ENCODE data around the gene PLA2G2E.

The PLA2G2E gene

DNA sequence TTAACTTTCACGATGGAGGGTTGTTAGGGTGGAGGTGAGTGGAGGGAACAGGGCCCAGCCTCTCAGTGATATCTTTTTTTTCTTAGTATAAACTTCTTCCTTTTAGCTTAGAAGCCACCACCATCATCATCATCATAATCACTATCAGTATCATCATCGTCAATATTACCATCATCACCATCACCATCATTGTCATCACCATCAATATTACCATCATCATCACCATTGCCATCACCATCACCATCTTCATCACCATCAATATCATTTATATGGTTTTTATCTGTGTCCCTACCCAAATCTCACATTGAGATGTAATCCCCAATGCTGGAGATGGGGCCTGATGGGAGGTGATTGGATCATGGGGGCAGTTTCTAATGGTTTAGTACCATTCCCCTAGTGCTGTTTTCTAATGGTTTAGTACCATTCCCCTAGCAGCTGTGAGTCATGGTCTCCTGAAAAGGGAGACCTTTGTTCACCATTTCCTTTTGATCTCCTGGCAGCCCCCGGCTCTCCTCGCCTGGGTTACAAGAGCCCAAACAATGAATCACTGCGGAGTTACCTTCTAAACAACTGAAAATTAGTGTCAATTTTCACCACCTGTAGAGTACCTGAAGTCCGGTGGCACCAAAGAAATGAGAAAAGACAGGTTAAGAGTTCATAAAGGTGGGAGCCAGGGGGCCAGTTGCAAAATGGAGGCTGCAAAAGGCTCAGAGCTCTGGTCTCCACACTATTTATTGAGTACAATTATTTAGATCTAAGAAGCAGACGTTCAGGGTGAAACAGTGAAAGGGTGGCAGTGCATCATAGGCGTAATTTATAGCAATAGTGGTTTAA is 3.1 kb upstream of the PLA2G2E start:
- DNase-seq, result no peak

DNA sequence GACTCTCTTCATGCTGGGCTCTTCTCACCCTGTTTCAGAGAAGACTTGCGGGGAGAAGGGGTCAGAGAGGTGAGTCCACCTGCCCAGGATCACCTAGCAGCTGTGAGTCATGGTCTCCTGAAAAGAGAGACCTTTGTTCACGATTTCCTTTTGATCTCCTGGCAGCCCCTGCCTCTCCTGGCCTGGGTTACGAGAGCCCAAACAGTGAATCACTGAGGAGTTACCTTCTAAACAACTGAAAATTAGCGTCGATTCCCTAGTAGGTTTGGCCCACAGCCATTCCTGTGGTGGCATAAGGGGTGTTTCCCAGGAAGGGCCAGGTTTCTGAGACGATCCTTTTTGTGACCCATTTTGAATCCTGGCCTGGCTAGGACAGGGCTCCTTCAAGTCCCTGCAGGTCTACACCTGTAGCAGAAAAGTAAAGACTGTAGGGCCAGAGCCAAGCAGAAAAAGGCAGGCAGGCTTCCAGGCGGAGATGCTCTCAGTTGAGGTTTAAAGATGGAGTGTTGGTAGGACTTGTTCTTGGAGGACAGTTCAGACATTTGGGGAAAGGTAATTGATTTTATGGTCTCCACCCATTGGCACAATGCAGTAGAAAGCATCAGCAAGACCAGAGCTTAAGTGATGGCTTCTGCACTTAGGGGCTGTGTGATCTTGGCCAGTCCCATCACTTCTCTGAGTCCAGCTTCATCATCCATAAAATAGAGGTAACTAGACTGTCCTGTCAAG is 2.1 kb upstream of the PLA2G2E start:
- no peak for DNase-seq

DNA sequence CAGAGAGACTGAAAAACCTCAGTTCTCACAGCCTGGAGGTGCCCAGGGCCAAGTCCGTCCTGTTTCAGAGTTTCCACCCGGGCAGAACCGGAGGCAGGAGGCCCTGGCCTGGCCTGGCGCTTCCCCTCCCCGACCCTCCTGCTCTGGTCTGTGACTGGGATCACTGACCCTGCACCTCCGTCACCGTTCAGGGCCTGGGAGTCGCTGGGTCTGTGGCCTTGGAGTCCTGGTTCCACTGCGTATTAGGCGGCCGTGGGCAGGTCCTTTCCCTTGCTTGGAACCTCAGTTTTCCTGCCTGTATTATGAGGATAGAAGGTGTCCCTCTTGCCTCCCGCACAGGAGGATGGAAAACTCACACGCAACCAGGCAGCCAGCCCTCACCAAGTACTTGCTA is 533 bp upstream of the PLA2G2E start:
- DNase-seq, result no peak

DNA sequence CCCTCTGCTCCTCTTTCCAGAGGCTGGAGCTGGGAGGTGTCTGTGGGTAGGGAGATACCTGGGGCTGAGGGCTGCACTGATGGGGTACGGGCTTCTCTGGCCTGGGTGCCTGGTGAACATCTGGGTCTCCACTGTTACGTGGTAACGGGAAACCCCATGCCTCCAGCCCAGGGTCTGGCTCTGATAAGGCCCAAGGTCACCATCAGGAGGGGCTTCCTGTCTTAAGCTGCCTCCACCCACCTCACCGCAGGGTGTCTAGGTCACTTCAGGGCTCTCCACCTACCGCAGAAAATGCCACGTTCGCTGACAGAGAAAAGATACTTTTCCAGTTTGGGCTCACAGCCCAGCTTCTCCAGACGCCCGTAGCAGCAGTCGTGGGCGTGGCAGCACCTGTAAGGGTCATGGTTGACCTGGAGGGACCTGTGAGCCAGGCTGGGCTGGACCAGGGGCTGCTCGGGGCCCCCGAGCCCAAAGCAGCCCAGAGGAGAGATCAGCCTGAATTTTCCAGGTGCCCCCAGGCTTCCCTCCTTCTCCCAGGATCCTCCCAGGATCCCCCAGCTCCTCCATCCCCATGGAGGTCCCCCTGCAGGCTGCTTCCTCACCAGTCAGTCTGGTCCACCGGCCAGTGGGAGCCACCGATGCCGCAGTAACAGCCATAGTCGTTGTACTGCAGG is 1.3 kb downstream of the PLA2G2E start:
- no peak for DNase-seq

DNA sequence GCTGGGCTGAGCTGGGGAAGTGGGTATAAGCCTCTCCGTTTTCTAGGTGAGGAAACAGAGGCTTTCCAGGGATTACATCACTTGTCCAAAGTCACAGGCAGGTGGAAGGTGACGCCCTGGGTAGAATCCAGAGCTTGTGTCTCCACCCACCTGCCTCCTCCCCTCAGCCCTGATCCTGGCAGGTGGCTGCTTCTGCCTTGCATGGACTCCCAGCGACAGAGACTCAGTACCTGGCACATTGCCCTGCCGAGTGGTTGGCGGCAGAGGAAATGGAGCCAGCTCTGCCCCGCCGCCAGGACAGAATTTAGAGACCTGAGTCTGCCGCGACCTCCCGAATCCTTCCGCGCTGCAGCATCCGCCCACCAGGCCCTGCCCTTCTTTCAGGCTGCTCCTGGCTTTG is 2.1 kb downstream of the PLA2G2E start:
- DNase-seq, result no peak

DNA sequence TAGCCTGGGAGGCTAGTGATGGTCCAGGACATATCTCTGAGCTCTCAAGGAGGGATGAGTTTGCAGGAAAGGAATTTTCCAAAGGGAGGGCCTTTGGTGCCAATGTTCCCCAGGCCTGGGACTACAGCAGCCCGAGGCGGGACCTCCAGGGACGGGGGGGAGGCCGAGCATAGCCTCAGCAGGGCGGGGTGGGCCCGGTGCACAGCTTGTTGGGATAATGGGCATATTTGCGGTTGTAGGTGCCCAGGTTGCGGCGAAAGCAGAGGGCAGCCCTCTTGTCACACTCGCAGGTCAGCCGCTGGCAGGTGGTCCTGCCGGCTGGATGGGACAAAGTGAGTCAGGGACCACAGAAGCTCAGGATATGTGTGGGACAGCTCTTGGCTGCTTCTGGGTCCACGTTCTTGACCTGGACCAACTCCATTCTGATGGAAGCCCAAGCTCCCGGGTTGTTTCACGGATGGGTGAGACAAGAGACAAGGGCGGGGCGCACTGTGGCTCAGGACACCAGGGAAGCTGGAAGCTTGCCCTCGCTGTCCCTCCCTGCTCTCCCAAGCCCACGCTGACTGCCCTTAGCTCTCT is 3.2 kb downstream of the PLA2G2E start:
- DNase-seq, result no peak

DNA sequence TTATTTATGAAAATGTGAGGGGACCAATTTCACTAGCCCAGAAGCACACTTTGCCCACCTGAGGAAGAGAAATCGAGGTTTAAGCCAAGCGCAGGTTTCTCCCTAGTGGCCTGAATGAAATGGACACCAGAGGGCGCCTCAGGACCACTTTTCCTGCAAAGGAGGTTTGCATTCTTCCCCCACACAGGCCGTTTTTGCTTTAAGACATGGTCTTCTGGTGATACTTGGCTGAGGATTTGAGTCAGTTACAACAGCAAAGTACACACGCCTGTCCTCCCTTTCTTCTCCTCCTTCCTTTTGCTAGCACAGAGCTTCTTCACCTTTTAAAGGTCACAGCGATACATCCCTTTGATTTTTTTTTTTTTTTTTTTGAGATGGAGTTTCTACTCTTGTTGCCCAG is 5.4 kb downstream of the PLA2G2E start:
- peak; percentile 81 for DNase-seq

DNA sequence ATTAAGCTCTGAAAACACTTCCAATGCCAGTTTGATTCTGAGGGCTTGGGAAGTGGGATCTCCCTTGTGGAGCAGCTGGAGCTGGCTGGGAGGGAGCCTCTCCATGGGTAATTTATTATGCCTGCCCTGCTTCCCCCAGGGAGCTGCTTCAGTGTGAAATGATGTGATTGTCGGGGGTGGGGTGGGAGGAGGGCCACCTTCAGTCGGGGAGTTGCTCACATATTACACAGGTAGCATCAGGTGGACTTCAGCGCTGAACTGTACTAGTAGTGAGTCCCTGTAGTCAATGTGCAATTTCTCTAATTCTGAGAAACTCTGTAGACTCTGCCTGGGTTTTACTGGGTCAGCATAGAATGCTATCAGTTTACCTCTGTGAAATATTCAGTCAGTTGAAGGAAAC is 12.8 kb downstream of the PLA2G2E start:
- DNase-seq, result no peak

DNA sequence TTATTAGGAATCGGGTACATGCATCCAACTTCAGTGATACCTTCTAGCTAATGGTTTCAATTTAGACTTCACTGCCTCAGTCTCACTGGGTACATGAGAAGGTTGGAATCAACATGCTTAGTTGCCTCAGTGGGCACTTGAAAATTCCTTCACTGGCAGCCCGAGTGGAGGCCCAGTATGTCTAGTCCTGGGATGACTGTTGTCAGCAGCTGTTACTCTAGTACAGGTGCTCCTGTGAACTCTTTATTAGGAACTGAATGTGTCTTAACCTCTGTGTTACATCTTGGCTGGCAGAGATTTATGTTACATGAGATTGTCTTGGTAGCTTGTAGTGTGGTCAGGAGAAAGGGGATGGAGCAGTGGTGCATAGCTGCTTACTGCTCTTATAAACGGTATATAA is 13.4 kb downstream of the PLA2G2E start:
- DNase-seq, result no peak

DNA sequence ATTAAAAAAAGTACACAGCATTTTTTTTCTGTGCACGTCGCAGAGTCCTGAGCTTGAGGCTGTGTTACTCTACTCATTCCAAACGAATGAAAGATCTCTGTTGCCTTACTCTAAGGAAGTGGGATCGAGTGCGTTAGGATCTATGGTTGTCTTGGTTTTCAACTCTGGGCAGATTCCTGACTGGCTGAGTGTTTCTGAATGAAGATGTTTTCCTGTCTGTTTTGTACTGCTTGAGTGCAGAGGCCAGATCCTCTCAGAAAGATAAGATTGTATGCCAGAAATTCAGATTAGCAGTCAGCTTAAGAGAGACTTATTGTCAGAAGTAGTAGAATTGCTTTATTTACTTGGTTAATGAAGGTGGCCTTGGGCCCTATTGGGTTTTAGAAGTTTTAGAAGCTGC is 14.0 kb downstream of the PLA2G2E start:
- no peak for DNase-seq

DNA sequence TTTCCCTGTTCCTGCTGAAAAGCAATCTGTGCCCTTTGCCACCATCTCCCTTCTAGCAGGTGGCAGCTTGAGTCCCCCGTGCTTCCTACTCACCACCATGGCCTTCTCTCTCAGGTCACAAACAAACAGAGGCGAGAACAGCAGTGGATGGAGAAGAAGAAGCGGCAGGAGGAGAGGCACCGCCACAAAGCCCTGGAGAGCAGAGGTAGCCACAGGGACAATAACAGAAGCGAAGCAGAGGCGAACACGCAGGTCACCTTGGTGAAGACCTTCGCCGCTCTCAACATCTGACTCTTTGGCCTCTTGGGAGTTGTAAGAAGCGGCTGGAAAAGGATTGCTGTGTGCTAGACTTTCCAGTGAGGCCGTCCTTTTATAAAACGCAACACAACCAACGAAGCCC is 16.0 kb downstream of the PLA2G2E start:
- DNase-seq, result no peak

DNA sequence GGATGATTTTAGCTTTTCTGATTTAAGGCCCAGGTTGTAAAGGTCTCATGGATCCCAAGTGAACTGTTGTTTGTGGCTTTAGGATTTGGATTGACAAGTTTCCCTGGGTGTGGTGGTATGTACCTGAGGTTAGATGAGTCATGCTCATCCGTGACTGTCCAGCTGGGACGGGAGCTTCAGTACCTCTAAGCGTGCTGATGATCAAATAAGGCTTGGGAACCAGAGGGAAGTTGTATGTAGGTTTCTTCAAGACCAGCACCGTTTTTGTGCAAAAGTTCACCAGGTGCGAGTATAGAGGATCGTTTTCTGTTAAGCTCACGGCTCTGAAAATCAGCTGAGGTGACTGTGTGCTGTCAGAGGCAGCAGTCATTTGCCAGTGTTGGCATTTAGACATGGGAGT is 19.8 kb downstream of the PLA2G2E start:
- no peak for DNase-seq

DNA sequence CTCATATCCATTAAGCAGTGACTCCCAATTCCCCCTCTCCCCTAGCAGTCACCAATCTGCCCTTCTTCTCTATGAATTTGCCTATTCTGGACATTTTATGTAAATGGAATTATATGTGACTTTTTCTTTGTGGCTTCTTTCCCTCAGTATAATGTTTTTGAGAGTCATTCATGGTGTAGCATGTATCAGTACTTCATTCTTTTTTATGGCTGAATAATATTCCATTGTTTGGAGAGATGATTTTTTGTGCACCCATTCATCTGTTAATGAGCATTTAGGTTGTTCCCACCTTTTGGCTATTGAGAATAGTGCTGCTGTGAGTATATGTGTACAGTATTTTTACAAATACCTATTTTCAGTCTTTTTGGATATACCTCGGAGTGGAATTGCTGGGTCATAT is 21.8 kb downstream of the PLA2G2E start:
- no peak for DNase-seq

DNA sequence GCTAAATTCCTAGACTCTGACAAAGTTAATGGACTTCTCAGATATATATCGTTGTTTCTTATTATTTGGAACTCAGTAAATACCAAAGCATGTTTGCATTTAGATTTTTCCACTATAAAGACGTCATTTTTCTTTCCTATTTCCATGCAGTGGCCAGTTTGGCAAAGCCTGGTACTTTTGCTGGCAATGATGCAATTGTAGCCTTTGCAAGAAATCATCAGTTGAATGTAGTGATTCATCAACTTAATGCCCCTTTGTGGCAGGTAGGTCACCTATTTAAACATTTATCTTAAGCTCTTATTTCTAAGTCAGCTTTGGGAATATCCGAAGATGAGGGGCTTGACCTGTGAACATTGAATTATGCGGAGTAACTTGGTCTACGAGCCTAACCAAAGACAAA is 29.2 kb downstream of the PLA2G2E start:
- DNase-seq, result no peak

DNA sequence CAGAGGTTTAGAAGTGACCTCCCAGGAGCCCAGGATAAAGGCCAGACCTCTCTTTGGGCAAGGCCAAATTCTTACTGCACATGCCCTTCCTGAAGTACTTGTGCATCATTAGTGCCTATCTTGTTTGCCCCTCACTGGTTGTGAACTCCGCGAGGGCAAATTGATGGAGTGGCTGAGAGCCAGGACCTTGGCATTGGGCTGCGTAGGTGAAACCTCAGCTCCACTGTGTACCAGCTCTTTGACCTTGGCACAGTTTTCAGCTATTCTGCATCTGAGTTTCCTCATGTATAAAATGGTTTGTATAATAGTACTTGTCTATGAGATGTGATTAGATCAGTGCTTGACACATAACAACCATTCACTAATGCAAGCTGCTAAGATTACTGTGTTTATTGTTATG is 29.7 kb downstream of the PLA2G2E start:
- DNase-seq, result no peak

DNA sequence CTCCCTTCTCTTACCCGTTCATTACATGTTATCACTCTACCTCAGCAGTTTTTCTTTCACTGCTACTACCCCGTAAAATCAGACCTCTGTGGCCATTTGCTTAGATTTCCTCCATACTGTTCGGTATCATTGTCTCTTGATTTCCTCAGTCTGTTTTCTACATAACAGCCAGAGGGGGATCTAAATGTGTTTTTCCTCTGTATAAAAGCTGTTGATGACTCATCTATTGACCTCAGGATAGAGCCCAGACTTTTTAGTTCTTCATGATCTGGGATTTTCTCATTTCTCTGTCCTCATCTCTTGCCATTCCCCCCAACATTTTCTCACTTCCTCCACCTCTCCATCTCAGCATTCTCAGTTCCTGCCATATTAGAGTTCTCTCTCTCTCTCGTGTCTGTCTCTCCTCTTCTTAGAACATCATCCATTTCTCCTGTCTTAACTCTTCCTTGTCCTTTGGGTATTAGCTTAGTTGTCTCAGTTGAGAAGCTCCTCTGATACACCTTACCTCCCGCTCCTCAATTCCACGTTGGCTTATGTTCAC is 30.7 kb downstream of the PLA2G2E start:
- DNase-seq, result no peak

DNA sequence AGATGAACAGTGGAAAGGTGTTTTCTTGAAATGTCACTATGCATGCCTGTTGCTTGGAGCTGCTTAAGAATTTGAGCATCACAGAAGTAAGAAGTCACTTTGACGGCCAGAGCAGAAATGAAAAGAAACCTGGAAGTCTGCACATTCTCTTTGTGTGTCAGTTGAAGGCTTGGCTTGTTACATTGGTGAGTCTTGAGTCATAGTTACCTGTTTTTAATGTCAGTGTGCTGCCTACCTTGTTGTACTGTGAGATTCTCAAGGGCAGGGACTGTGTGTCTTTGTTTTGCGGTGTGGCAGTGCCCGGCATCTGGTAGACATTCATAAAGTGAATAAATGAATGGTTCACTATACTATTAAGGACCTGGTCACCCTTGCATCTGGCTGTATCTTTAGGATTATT is 31.3 kb downstream of the PLA2G2E start:
- DNase-seq, result no peak

DNA sequence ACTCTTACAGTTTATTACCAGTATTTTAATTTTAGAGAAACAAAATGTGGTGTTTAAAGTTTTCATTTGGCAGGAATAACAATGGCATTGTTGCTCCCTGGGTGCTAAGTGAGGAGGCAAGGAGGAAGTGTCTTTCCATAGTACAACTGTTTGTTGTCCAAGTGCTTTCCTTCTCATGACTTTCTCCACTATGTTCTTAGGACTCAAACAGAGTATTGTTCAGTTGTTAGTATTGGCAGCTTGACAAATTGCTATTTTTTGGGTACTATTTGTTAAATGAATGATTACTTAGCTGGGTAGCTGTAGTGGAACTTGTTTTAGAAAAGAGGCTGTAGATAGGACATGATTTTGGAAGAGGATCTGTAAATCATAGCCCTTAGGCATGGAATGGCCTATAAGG is 33.8 kb downstream of the PLA2G2E start:
- no peak for DNase-seq

DNA sequence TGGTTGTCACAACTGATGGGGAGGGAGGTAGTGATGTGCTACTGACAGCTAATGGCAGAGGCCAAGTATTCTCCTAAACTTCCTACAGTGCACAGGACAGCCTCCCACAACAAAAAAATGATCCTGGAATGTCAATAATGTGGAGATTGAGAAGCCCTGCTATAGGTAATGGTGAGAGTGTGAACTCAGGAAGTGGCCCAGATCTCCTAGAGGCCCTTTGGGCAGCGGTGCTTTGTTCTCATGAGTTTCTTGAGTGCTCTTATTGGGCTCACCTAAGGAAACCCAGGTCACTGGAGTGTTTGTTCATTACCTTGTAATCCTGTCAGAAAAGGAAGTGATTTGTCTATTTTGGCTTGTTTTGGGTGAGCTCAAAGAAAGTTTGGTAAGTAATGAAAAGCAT is 35.3 kb downstream of the PLA2G2E start:
- DNase-seq, result no peak

DNA sequence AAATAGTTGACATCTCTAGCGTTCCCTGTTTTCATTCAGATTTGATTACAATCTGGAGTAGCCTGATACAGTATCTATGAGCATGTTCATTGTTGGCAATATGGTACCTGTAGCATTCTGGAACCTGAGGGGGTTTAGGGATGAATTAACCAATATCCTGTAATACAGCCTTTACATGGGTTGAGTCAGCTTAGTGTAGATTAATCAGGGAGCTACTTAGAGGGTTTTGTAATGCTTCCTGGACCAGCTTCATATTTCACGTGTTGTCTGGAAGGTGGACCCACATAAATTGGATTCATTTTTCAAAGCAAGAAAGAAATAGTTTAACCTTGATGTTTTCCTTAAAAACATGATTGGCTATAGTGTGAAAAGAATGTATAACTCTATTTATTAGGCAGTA is 37.6 kb downstream of the PLA2G2E start:
- no peak for DNase-seq

DNA sequence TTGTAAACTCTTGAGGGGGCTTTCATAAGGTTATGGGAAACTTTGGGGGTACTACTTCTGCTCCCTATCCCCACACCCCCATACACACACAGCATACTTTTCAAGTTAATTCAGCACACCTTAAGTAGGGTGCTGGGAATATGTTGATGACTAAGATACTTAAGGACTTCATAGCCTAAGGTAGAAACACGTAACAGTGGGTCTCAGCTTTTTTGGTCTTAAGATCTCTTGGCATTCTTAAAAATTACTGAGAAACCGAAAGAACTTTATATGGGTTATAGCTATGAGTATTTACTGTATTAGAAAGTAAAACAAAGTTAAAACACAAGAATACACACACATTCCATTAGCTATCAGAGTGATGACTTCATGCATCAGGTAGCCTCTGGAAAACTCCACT is 39.1 kb downstream of the PLA2G2E start:
- no peak for DNase-seq

DNA sequence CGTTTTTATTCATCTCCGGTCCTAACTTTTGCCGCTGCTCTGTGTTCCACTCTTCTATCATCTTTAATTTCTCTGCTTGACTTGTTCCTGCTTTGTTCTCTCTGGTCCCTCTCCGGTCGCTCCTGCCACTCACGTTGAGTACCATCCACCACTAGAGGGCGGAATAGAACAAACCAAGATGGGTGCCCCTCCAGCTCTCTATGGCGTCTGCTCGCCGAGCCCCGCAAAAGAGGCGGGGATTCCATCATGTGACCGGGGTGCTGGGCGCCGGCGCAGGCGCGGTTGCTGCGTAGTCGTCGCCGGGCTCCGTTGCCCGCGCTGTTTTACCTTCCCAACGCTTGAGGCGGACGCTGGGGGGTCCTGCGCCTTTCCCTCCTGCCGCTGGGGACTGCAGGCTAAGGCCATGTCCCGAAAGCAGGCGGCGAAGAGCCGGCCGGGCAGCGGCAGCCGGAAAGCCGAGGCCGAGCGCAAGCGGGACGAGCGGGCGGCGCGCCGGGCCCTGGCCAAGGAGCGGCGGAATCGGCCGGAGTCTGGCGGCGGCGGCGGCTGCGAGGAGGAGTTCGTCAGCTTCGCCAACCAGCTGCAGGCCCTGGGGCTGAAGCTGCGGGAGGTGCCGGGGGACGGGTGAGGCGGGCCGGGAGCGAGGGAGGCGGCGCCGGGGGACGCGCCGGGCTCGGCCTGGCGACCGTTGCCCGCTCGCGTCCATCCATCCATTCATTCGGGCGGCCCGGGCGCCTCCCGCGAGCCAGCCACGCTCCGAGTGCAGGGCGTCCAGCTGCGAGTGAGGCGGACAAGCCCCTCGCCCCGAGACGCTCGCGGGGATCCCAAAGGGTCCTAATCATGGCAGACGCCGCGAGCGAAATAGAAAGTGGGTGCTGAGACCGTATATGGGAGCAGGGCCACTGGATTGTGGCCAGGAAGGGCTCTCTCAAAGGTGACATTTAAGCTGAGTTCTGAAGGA is 41.0 kb downstream of the PLA2G2E start, which contains the start of gene OTUD3:
TSS of gene OTUD3 (plus strand) at position 285 of the 961 bp plus-strand sequence. CDS start at position 404, 119 bp downstream.
- DNase-seq, result peak; percentile 89
